GM12872 (cell line): ENCODE measurements around the gene MATN1.

Experiments used
- CTCF ChIP-seq: IDR thresholded peaks from 3 replicates; pipeline ENCODE4 v1.5.1; 2011; ENCODE audit warnings: low read depth, mild to moderate bottlenecking, low read length, moderate library complexity; ENCODE audit not compliant: insufficient read depth

The MATN1 gene

GRCh38 chr1:30664103-30664755 is 59.2 kb downstream of the MATN1 start:
- no peak for TF ChIP-seq CTCF

- no peak for TF ChIP-seq CTCF
Observed at GRCh38 chr1:30663596-30664091, 59.7 kb downstream of the MATN1 start.

GRCh38 chr1:30662291-30662840 is 61.0 kb downstream of the MATN1 start:
- no peak for TF ChIP-seq CTCF

GRCh38 chr1:30661311-30661710 is 62.1 kb downstream of the MATN1 start:
- no peak for TF ChIP-seq CTCF
